NT2/D1 (cell line): ENCODE data around the gene VAV2.

ENCODE experiments used
- SUZ12 ChIP-seq: IDR thresholded peaks from 2 replicates; pipeline ENCODE4 v1.6.1; 2011; ENCODE audit not compliant: insufficient read length, insufficient read depth; ENCODE audit errors: extremely low read depth
- YY1 ChIP-seq: IDR thresholded peaks from 2 replicates; pipeline ENCODE4 v1.6.1; 2011; ENCODE audit not compliant: insufficient read length, insufficient read depth

GRCh38 chr9:134011401-134011800 is 19.3 kb upstream of the VAV2 start:
- TF ChIP-seq SUZ12 (no peak), YY1 (no peak)
